ENCODE measurements around the gene MPO. TPM values are rescaled to one million over a fixed set of nuclear protein-coding genes. Genes with fewer than 3 reads are reported as not detected.
A peak's percentile ranks its signal among the peaks of the same experiment; 100 is the strongest.

MPO gene
- total and polyA plus RNA-seq, 4 donors: 0.14 to 221 (median 0.52) TPM

GRCh38 chr17:58306131-58306951, 25.6 kb upstream of the MPO start:
- DNase-seq (ENCODE audit: low spot score): peak; percentile 31
- Histone ChIP-seq H3K27ac (ENCODE audit: low read depth in 1 of 2, low read length in 2 of 2) (no peak overlapping the region), H3K4me3 (ENCODE audit: low read depth in 1 of 3, low read length in 3 of 3) (no peak overlapping the region), H3K36me3 (ENCODE audit: control insufficient read depth in 4 of 4, insufficient read depth in 3 of 4, low read depth in 1 of 4, low read length in 3 of 4) (no peaks in the 10 kb centered on the region), H3K4me1 (ENCODE audit: control insufficient read depth in 4 of 4, insufficient read depth in 4 of 4, low read length in 3 of 4) (no peaks in the 10 kb centered on the region), H3K9me3 (ENCODE audit: control insufficient read depth in 4 of 4, low read length in 3 of 4) (no peaks in the 10 kb centered on the region), H3K9ac (ENCODE audit: low read depth in 1 of 2, low read length in 2 of 2) (no peak overlapping the region), H3K27me3 (ENCODE audit: control insufficient read depth in 4 of 4, insufficient read depth in 4 of 4, low read length in 3 of 4) (no peaks in the 10 kb centered on the region)
- 92% methylated on average over 19 of the region's 19 CpGs for WGBS
- TF ChIP-seq EGR1 (IDR thresholded peaks at IDR 0.05; ENCODE audit: low read depth in 2 of 2) (no peak), RAD21 (IDR thresholded peaks at IDR 0.05) (no peak), HNF4A (conservative IDR thresholded peaks at IDR 0.05) (no peak), FOXA1 (IDR thresholded peaks at IDR 0.05) (no peak), HNF4G (IDR thresholded peaks at IDR 0.05) (no peak), ZBTB33 (IDR thresholded peaks at IDR 0.05) (no peak), SP1 (IDR thresholded peaks at IDR 0.05) (no peak), TAF1 (conservative IDR thresholded peaks at IDR 0.05) (no peak), NR2F2 (IDR thresholded peaks at IDR 0.05) (no peak), RXRA (IDR thresholded peaks at IDR 0.05) (no peak), CTCF (IDR thresholded peaks at IDR 0.05; ENCODE audit: low read depth, low read length, missing input control) (no peak), FOXA2 (IDR thresholded peaks at IDR 0.05) (no peak), JUND (IDR thresholded peaks at IDR 0.05) (no peak)
- TF ChIP-seq, protein P1, sequence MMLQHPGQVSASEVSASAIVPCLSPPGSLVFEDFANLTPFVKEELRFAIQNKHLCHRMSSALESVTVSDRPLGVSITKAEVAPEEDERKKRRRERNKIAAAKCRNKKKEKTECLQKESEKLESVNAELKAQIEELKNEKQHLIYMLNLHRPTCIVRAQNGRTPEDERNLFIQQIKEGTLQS (IDR thresholded peaks at IDR 0.05): no peak
- TF ChIP-seq, protein P2, sequence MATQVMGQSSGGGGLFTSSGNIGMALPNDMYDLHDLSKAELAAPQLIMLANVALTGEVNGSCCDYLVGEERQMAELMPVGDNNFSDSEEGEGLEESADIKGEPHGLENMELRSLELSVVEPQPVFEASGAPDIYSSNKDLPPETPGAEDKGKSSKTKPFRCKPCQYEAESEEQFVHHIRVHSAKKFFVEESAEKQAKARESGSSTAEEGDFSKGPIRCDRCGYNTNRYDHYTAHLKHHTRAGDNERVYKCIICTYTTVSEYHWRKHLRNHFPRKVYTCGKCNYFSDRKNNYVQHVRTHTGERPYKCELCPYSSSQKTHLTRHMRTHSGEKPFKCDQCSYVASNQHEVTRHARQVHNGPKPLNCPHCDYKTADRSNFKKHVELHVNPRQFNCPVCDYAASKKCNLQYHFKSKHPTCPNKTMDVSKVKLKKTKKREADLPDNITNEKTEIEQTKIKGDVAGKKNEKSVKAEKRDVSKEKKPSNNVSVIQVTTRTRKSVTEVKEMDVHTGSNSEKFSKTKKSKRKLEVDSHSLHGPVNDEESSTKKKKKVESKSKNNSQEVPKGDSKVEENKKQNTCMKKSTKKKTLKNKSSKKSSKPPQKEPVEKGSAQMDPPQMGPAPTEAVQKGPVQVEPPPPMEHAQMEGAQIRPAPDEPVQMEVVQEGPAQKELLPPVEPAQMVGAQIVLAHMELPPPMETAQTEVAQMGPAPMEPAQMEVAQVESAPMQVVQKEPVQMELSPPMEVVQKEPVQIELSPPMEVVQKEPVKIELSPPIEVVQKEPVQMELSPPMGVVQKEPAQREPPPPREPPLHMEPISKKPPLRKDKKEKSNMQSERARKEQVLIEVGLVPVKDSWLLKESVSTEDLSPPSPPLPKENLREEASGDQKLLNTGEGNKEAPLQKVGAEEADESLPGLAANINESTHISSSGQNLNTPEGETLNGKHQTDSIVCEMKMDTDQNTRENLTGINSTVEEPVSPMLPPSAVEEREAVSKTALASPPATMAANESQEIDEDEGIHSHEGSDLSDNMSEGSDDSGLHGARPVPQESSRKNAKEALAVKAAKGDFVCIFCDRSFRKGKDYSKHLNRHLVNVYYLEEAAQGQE (IDR thresholded peaks at IDR 0.05): no peak
- TF ChIP-seq, protein P3, sequence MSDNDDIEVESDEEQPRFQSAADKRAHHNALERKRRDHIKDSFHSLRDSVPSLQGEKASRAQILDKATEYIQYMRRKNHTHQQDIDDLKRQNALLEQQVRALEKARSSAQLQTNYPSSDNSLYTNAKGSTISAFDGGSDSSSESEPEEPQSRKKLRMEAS (IDR thresholded peaks at IDR 0.05): no peak

All from liver (tissue), 9 donors.